ENCODE results near the gene TIMM44. TPM values are rescaled to one million over a fixed set of nuclear protein-coding genes. Genes with fewer than 3 reads are reported as not detected.

Gene TIMM44
- total RNA-seq, 2 donors from 2014 or later, result 91.2 to 112 TPM

GRCh38 chr19:7908742-7909461 lies 34.6 kb downstream of the TIMM44 start:
- peaks cover 29% of the 10 kb centered on the region for H3K4me1 Mint-ChIP-seq (ENCODE audit: low read depth)
- no peaks in the 10 kb centered on the region for H3K9me3 Mint-ChIP-seq
- H3K36me3 Mint-ChIP-seq (ENCODE audit: insufficient read depth in 2 of 2), result peaks cover 8 to 12% of the 10 kb centered on the region in 2 donors
- H3K27ac Mint-ChIP-seq, result no peak overlapping the region
- ATAC-seq (replicated peaks in 1 of 2) (no peak), DNase-seq (no peak)
- H3K4me3 Mint-ChIP-seq, result no peak overlapping the region
- no peaks in the 10 kb centered on the region for H3K27me3 Mint-ChIP-seq (ENCODE audit: low read depth)

- H3K27me3 Mint-ChIP-seq (ENCODE audit: low read depth), result no peaks in the 10 kb centered on the region
- peaks cover 30% of the 10 kb centered on the region for H3K4me1 Mint-ChIP-seq (ENCODE audit: low read depth)
- DNase-seq (no peak), ATAC-seq (replicated peaks in 1 of 2) (no peak)
- H3K27ac Mint-ChIP-seq, result no peak overlapping the region
- peaks cover 11 to 12% of the 10 kb centered on the region in 2 donors for H3K36me3 Mint-ChIP-seq (ENCODE audit: insufficient read depth in 2 of 2)
- H3K9me3 Mint-ChIP-seq, result no peaks in the 10 kb centered on the region
- no peak overlapping the region for H3K4me3 Mint-ChIP-seq
Observed at GRCh38 chr19:7908078-7908699, 35.3 kb downstream of the TIMM44 start.

GRCh38 chr19:7907544-7907943 lies 35.9 kb downstream of the TIMM44 start:
- H3K4me1 Mint-ChIP-seq (ENCODE audit: low read depth), result peaks cover 37% of the 10 kb centered on the region
- peaks cover 7 to 11% of the 10 kb centered on the region in 2 donors for H3K36me3 Mint-ChIP-seq (ENCODE audit: insufficient read depth in 2 of 2)
- H3K4me3 Mint-ChIP-seq, result no peak overlapping the region
- DNase-seq, result no peak
- H3K27me3 Mint-ChIP-seq (ENCODE audit: low read depth), result no peaks in the 10 kb centered on the region
- no peaks in the 10 kb centered on the region for H3K9me3 Mint-ChIP-seq
- no peak for ATAC-seq (replicated peaks in 1 of 2)
- no peak overlapping the region for H3K27ac Mint-ChIP-seq

- ATAC-seq (replicated peaks in 1 of 2), result no peak
- Mint-ChIP-seq H3K4me1 (ENCODE audit: low read depth) (peaks cover 41% of the 10 kb centered on the region), H3K4me3 (no peak overlapping the region), H3K27me3 (ENCODE audit: low read depth) (no peaks in the 10 kb centered on the region), H3K36me3 (ENCODE audit: insufficient read depth in 2 of 2) (peaks cover 7 to 11% of the 10 kb centered on the region in 2 donors), H3K27ac (peak overlapping the region; percentile 42), H3K9me3 (no peaks in the 10 kb centered on the region)
- DNase-seq, result no peak
Observed at GRCh38 chr19:7907122-7907521, 36.3 kb downstream of the TIMM44 start.

GRCh38 chr19:7905859-7906258 lies 37.6 kb downstream of the TIMM44 start:
- Mint-ChIP-seq H3K36me3 (ENCODE audit: insufficient read depth in 2 of 2) (peaks cover 5 to 11% of the 10 kb centered on the region in 2 donors), H3K27me3 (ENCODE audit: low read depth) (no peaks in the 10 kb centered on the region), H3K9me3 (no peaks in the 10 kb centered on the region), H3K4me3 (peak overlapping the region; percentile 73 to 96), H3K27ac (peak overlapping the region; percentile 23), H3K4me1 (ENCODE audit: low read depth) (peaks cover 43% of the 10 kb centered on the region)
- DNase-seq, result no peak
- ATAC-seq (replicated peaks in 1 of 2), result no peak

GRCh38 chr19:7905268-7905667 lies 38.2 kb downstream of the TIMM44 start:
- H3K27ac Mint-ChIP-seq, result peak overlapping the region; percentile 96
- no peaks in the 10 kb centered on the region for H3K27me3 Mint-ChIP-seq (ENCODE audit: low read depth)
- DNase-seq (no peak), ATAC-seq (replicated peaks in 1 of 2) (no peak)
- H3K9me3 Mint-ChIP-seq, result no peaks in the 10 kb centered on the region
- peaks cover 43% of the 10 kb centered on the region for H3K4me1 Mint-ChIP-seq (ENCODE audit: low read depth)
- H3K36me3 Mint-ChIP-seq (ENCODE audit: insufficient read depth in 2 of 2), result peaks cover 0 to 11% of the 10 kb centered on the region in 2 donors
- peak overlapping the region; percentile 92 to 96 for H3K4me3 Mint-ChIP-seq

- peaks cover 0 to 11% of the 10 kb centered on the region in 2 donors for H3K36me3 Mint-ChIP-seq (ENCODE audit: insufficient read depth in 2 of 2)
- no peaks in the 10 kb centered on the region for H3K9me3 Mint-ChIP-seq
- peaks cover 43% of the 10 kb centered on the region for H3K4me1 Mint-ChIP-seq (ENCODE audit: low read depth)
- H3K27ac Mint-ChIP-seq, result peak overlapping the region; percentile 96
- ATAC-seq (replicated peaks in 1 of 2), result peak; percentile 59 to 61
- DNase-seq, result peak; percentile 73 to 74
- peak overlapping the region; percentile 92 to 96 for H3K4me3 Mint-ChIP-seq
- H3K27me3 Mint-ChIP-seq (ENCODE audit: low read depth), result no peaks in the 10 kb centered on the region
Observed at GRCh38 chr19:7904074-7905020, 39.1 kb downstream of the TIMM44 start.

GRCh38 chr19:7903244-7904073 lies 40.0 kb downstream of the TIMM44 start, which contains the start of gene MAP2K7:
Gene MAP2K7 (plus strand): TSS chr19:7903877. CDS start chr19:7903945, 68 bp downstream.
- peak; percentile 100 for DNase-seq
- peak; percentile 79 to 82 for ATAC-seq (replicated peaks in 1 of 2)
- Mint-ChIP-seq H3K9me3 (no peaks in the 10 kb centered on the region), H3K4me1 (ENCODE audit: low read depth) (peaks cover 43% of the 10 kb centered on the region), H3K36me3 (ENCODE audit: insufficient read depth in 2 of 2) (peaks cover 0 to 11% of the 10 kb centered on the region in 2 donors), H3K4me3 (peak within 1 kb of the TSS; percentile 92 to 96), H3K27me3 (ENCODE audit: low read depth) (no peaks in the 10 kb centered on the region), H3K27ac (peak within 1 kb of the TSS; percentile 96)

GRCh38 chr19:7902796-7903243 lies 40.6 kb downstream of the TIMM44 start:
- no peak for DNase-seq
- H3K27me3 Mint-ChIP-seq (ENCODE audit: low read depth), result no peaks in the 10 kb centered on the region
- H3K27ac Mint-ChIP-seq, result peak overlapping the region; percentile 96
- no peak for ATAC-seq (replicated peaks in 1 of 2)
- peaks cover 0 to 11% of the 10 kb centered on the region in 2 donors for H3K36me3 Mint-ChIP-seq (ENCODE audit: insufficient read depth in 2 of 2)
- peaks cover 43% of the 10 kb centered on the region for H3K4me1 Mint-ChIP-seq (ENCODE audit: low read depth)
- peak overlapping the region; percentile 92 to 93 for H3K4me3 Mint-ChIP-seq
- no peaks in the 10 kb centered on the region for H3K9me3 Mint-ChIP-seq

GRCh38 chr19:7901337-7901736 lies 42.1 kb downstream of the TIMM44 start:
- H3K4me3 Mint-ChIP-seq, result no peak overlapping the region
- peaks cover 35% of the 10 kb centered on the region for H3K4me1 Mint-ChIP-seq (ENCODE audit: low read depth)
- no peaks in the 10 kb centered on the region for H3K9me3 Mint-ChIP-seq
- DNase-seq, result no peak
- H3K27ac Mint-ChIP-seq, result no peak overlapping the region
- H3K27me3 Mint-ChIP-seq (ENCODE audit: low read depth), result no peaks in the 10 kb centered on the region
- ATAC-seq (replicated peaks in 1 of 2), result no peak
- H3K36me3 Mint-ChIP-seq (ENCODE audit: insufficient read depth in 2 of 2), result peaks cover 0 to 11% of the 10 kb centered on the region in 2 donors

GRCh38 chr19:7900931-7901330 lies 42.5 kb downstream of the TIMM44 start:
- H3K4me1 Mint-ChIP-seq (ENCODE audit: low read depth), result peaks cover 31% of the 10 kb centered on the region

GRCh38 chr19:7900401-7900870 lies 43.0 kb downstream of the TIMM44 start:
- no peaks in the 10 kb centered on the region for H3K27me3 Mint-ChIP-seq (ENCODE audit: low read depth)
- H3K36me3 Mint-ChIP-seq (ENCODE audit: insufficient read depth in 2 of 2), result peaks cover 0 to 9% of the 10 kb centered on the region in 2 donors
- no peak overlapping the region for H3K4me3 Mint-ChIP-seq
- peaks cover 26% of the 10 kb centered on the region for H3K4me1 Mint-ChIP-seq (ENCODE audit: low read depth)
- no peak overlapping the region for H3K27ac Mint-ChIP-seq
- no peaks in the 10 kb centered on the region for H3K9me3 Mint-ChIP-seq
- ATAC-seq (replicated peaks in 1 of 2) (no peak), DNase-seq (no peak)

More at GRCh38 chr19:7900931-7901330, 42.5 kb downstream of the TIMM44 start:
- ATAC-seq (replicated peaks in 1 of 2) (no peak), DNase-seq (no peak)
- Mint-ChIP-seq H3K9me3 (no peaks in the 10 kb centered on the region), H3K4me3 (no peak overlapping the region), H3K36me3 (ENCODE audit: insufficient read depth in 2 of 2) (peaks cover 0 to 11% of the 10 kb centered on the region in 2 donors), H3K27me3 (ENCODE audit: low read depth) (no peaks in the 10 kb centered on the region), H3K27ac (no peak overlapping the region)

All from activated T-cell treated with anti-CD3 and anti-CD28 coated beads, Interleukin-2, amount 50 U/mL, for 72 hours (primary cell).